Activated T-helper 1 cell treated with anti-CD3 and anti-CD28 coated beads, Interleukin-2, amount 50 U/mL, for 16 hours (primary cell): ENCODE data around the gene DUOX1.

Experiments
- DNase-seq, 2 donors: peaks; one replicate each; pipeline ENCODE4 v3.0.0-alpha.2; 2020; ENCODE audit warnings: low read depth in 1 of 2, low spot score in 1 of 2

DUOX1 gene

DNA sequence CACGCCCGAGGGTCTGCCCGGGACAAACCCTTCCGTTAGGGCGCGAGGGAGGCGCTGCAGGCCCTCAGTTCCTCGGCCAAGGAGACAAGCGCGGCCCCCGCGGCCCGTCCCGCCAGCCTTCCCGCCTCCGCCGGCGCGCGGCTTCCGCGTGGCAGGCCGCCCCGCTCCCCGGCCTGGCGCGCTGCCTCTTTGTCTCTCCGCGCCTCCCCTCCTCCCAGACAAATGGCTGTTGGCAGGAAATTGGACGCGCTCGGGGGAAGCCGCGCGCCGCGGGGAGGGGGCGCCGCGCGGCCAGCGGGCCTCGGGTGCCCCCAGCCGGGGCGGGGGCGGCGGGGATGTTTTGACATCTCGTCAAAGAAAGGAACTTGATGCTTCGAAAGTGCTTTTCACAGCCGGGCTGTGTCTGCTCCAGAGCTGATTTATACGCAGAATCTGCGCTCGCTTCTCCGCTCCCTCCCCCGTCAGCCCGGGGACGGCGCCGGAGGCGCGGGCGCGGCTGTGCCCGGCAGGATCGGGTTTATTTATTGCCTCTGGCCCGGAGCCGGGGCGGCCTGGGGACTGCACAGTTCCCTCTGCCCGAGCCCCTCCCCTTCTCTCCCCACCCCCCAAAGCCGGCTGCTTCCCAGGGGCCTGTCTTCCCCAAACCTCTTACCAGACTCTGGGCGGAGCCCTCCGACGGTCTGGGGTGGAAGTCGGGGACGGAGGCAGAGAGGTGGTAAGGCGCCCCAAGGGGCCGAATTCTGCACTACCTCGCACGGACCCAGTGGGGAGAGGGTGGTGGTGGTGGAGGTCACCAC, 37.2 kb downstream of the DUOX1 start:
- DNase-seq, result peak; percentile 70 to 71

GRCh38 chr15:45167631-45168205, 37.9 kb downstream of the DUOX1 start:
- DNase-seq, result no peak

GRCh38 chr15:45168286-45168685, 38.5 kb downstream of the DUOX1 start:
- DNase-seq, result no peak

GRCh38 chr15:45168751-45169551, 39.2 kb downstream of the DUOX1 start:
- no peak for DNase-seq

DNA sequence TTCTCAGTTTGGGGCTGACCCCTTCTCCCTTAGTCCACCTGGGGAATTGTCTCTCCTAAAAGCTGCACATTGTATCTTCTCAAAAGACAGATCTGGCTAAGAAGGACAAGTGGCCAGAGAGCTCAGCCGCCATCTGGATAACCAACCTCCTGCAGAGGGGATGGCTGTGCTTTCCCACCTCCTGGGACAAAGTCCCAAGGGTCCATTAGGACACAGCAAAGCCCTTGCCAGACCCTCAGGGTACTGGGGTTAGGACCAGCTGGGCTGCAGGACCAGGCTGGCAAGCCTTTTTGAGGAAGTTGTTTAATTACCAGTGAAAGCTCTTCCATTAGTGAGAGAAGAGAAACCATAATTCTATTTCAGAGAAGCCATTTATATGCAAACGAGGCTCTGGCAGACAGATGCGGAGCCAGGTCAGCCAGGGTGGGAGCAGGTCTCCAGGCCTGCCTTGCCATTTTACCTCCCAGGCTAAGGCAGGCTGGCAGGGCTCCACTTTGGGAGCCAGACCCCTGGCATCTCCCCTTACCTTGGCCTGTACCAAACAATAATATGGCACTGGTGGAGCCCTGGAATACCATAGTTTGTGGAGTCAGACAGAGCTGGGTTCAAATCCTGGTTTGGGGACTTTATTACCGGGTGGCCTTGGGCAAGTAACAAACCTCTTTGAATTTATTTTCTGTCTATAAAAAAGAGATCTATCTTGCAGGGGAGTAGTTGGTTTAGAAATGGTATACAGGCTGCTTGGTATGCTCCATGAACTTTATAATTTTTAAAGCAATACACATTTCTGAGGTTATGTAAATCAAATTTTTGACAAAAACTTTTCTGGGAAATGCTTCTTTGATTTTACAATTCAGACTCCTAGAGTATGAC, 40.0 kb downstream of the DUOX1 start:
- DNase-seq, result no peak

GRCh38 chr15:45171912-45172311, 42.1 kb downstream of the DUOX1 start:
- DNase-seq, result no peak

GRCh38 chr15:45174069-45174468, 44.3 kb downstream of the DUOX1 start:
- no peak for DNase-seq

GRCh38 chr15:45174577-45174976, 44.8 kb downstream of the DUOX1 start:
- no peak for DNase-seq

DNA sequence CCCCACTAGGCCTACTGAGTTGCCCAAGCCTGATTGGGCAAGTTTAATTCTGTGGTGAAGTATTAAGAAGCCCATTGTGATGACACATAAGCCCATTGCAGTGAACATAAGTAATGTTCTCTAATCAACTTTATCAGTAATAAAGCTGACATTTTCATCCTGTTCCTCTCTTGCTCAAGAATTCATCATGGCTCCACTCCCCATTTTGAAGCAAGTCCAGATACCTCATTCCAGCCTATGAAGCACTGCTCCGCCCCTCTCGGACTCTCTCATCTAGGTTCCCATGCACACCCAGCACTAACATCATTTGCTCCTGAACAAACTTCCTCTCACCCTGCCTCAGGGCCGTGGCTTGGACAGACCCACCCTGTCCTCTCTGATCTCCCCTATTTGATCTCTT, 47.5 kb downstream of the DUOX1 start:
- no peak for DNase-seq

GRCh38 chr15:45179221-45179985, 49.6 kb downstream of the DUOX1 start:
- peak; percentile 21 to 22 for DNase-seq

DNA sequence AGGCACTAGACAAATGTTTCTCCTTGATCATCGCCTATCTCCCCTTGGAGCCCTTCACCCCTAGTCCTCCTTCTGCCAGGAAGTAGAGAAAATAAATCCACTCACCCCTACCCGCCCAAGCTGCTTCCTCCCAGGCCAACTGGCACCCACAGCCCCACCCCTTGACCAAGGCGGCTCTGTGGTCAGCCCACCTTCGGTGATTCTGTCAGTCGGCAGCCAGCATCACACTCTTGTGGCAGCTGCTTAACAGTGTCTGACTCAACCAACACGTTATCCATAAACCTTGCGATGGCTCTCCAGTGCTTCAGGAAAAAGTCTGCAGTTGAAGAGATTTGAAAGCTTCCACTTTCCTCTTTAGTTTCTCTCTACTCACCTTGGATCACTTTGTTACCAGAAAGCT, 50.4 kb downstream of the DUOX1 start:
- DNase-seq, result no peak

DNA sequence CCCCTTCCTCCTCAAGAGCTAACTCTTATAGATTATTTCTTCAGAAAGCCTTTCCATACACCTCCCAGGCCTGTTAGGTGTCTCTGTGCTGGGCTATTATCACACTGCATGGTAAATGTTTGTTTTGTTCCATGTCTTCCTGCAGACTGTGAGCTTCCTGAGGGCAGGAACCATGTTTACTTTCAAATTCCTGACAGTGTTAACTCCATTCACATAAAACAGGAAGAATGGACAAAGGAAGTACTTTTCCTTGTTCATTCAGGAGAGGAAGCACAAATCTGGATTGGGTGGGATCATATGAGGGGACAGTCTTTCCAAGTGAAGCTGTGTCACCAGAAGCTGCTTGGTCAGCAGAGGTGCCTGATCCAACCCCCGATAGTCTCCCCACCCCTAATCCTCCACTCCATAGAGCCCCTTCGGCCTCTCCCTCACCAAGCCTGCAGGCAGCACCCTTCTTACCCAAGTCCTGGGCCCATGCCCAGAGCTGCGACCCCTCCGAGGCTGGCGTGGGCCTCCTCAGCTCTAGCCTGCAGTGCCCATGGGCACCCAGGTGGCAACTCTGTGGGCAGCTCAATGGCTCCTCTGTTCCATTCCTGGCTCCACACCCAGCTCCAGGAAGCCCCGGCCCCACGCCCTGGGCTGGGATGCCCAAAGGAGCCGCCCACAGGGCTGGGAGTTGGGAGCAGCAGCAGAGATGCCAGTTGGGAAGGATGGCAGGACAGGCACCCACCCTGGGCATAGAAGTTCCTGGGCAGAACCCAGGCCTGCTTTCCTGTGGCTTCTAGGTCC, 51.0 kb downstream of the DUOX1 start:
- DNase-seq, result no peak

DNA sequence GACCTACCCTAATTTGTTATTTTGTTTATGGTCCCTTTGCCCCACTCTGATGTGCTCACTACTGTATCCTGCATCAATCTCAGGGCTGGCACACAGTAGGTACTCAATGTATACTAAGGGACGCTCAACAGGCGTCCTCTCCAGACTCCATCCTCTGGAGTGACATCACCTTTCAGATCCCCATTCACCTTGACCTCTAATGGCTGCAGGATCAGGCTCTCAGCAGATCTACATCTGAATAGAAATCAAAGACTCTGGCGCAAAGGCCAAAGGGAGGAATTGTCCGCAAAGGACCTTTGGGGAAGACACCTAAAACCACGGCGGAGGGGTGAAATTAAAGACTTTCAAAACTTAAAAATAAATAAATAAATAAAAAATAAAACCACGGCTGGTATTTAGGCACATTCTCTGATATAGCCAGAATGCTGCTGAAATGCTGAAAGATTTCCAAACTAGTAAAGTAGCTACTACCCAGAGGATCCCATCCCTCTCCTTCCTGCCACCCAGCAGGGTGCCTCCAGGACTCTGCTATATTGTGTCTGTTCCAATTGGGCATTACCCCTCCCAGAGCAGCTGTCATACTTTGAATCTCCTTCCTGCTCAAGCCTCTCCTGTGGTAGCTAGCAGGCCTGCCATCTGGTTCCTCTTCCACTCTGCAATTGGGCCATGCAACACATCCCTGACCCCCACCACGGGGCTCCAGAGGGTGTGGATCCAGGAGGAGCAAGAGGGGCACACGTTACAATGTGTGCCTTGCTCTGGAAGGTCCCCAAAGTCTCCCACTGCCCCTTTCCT, 51.9 kb downstream of the DUOX1 start:
- no peak for DNase-seq

DNA sequence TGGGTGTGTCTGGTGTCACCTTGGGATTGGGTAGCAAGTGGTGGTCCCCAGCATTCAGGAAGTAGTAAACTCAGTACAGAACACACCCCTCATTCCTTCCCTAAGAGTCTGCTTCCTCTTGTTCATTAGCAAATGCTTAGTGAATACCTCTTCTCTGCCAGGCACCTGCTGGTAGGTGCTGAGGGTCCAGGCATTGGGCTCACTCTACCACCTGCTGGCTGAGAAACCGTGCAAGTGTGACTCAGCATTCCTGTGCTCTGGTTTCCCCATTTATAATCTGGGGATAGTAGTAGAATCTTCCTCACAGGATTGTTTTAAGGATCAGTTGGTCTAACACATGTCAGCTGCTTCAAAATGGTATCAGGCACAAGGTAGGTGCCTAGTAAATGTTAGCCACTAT, 53.2 kb downstream of the DUOX1 start:
- DNase-seq, result no peak

GRCh38 chr15:45183511-45183910, 53.7 kb downstream of the DUOX1 start:
- DNase-seq, result no peak

- DNase-seq, result no peak
Observed at GRCh38 chr15:45184562-45185041, 54.8 kb downstream of the DUOX1 start.

GRCh38 chr15:45185069-45185779, 55.4 kb downstream of the DUOX1 start:
- DNase-seq, result no peak
